LNCaP clone FGC (cell line): Measurements from ENCODE around the gene LPP.

Experiments
- DNase-seq: peaks from one replicate; pipeline ENCODE4 v3.0.0-alpha.2; 2011; ENCODE audit warnings: low read depth
- H3K4me3 ChIP-seq: 2 replicates; pipeline ENCODE4 v1.5.1; 2011; ENCODE audit warnings: mild to moderate bottlenecking, low read depth, low read length, control low read depth
- CTCF ChIP-seq: IDR thresholded peaks from 2 replicates; pipeline ENCODE4 v1.5.1; 2012; ENCODE audit warnings: mild to moderate bottlenecking; ENCODE audit not compliant: control insufficient read depth, insufficient read depth; ENCODE audit errors: extremely low read depth

Gene LPP

GRCh38 chr3:188682316-188682715, 528.4 kb downstream of the LPP start:
- no peak for DNase-seq
- TF ChIP-seq CTCF = no peak
- H3K4me3 ChIP-seq = no peak overlapping the region

- DNase-seq = no peak
- no peak for TF ChIP-seq CTCF
- no peak overlapping the region for H3K4me3 ChIP-seq
Measured at GRCh38 chr3:188683032-188683521, 529.1 kb downstream of the LPP start.

GRCh38 chr3:188684276-188684675, 530.3 kb downstream of the LPP start:
- no peak for TF ChIP-seq CTCF
- no peak overlapping the region for H3K4me3 ChIP-seq
- no peak for DNase-seq

- no peak for DNase-seq
- no peak overlapping the region for H3K4me3 ChIP-seq
- no peak for TF ChIP-seq CTCF
Measured at GRCh38 chr3:188685789-188686188, 531.8 kb downstream of the LPP start.

- no peak for TF ChIP-seq CTCF
Measured at GRCh38 chr3:188686324-188686723, 532.4 kb downstream of the LPP start.

GRCh38 chr3:188687389-188687788, 533.4 kb downstream of the LPP start:
- no peak overlapping the region for H3K4me3 ChIP-seq
- no peak for DNase-seq
- peak; percentile 18; the same call in 1 of the 2 replicates for TF ChIP-seq CTCF

More at GRCh38 chr3:188686324-188686723, 532.4 kb downstream of the LPP start:
- H3K4me3 ChIP-seq = no peak overlapping the region
- no peak for DNase-seq

- no peak for DNase-seq
- no peak overlapping the region for H3K4me3 ChIP-seq
- TF ChIP-seq CTCF = no peak
Measured at GRCh38 chr3:188689101-188689574, 535.2 kb downstream of the LPP start.
